Glomerular endothelial cell (primary cell): ENCODE data around the gene XIRP1. TPM values are rescaled to one million over a fixed set of nuclear protein-coding genes. Genes with fewer than 3 reads are reported as not detected.
"Not testable (repeated sequence)": the region's sequence is repeated elsewhere in the genome, so short reads cannot be mapped to it uniquely, and the experiment has no call there.

Source experiments
- DNase-seq: peaks from one replicate; pipeline ENCODE4 v3.0.0-alpha.2; 2011; ENCODE audit warnings: low read depth, low spot score; ENCODE audit errors: extremely low read depth
- total RNA-seq: library from RNA; depleted of rRNA; stranded (reverse); fragments of >200 nt; gene quantifications from 2 replicates; pipeline ENCODE4 v1.2.3, GENCODE V29; 2015

XIRP1 gene
- total RNA-seq = not detected in 2 replicates

- no peak for DNase-seq
These were observed at the start of gene XIRP1 for GRCh38 chr3:39192490-39193092. TSS of gene XIRP1 (minus strand) at chr3:39192595. CDS start at chr3:39189445, 3,150 bp downstream.

- no peak for DNase-seq
These were observed 49.2 kb upstream of the XIRP1 start for GRCh38 chr3:39241561-39241960.

GRCh38 chr3:39237027-39237426 is 44.6 kb upstream of the XIRP1 start:
- no peak for DNase-seq

- no peak for DNase-seq
These were observed 42.3 kb upstream of the XIRP1 start for GRCh38 chr3:39234651-39235050.

- DNase-seq = no peak
These were observed 40.5 kb upstream of the XIRP1 start for GRCh38 chr3:39232859-39233258.

- DNase-seq = no peak
These were observed 38.1 kb upstream of the XIRP1 start for GRCh38 chr3:39230453-39230852.

GRCh38 chr3:39228496-39228895 is 36.1 kb upstream of the XIRP1 start:
- DNase-seq = no peak

- DNase-seq = not testable (repeated sequence)
These were observed 35.2 kb upstream of the XIRP1 start for GRCh38 chr3:39227596-39227995.

- no peak for DNase-seq
These were observed 33.8 kb upstream of the XIRP1 start for GRCh38 chr3:39226106-39226741.

GRCh38 chr3:39224288-39224687 is 31.9 kb upstream of the XIRP1 start:
- no peak for DNase-seq

- DNase-seq = no peak
These were observed 30.5 kb upstream of the XIRP1 start for GRCh38 chr3:39222939-39223338.

GRCh38 chr3:39222462-39222861 is 30.1 kb upstream of the XIRP1 start:
- DNase-seq = no peak

GRCh38 chr3:39221141-39221530 is 28.7 kb upstream of the XIRP1 start:
- DNase-seq = no peak

GRCh38 chr3:39220407-39221140 is 28.2 kb upstream of the XIRP1 start:
- no peak for DNase-seq

- no peak for DNase-seq
These were observed 27.3 kb upstream of the XIRP1 start for GRCh38 chr3:39219702-39220101.

GRCh38 chr3:39216176-39216790 is 23.9 kb upstream of the XIRP1 start:
- no peak for DNase-seq

- DNase-seq = no peak
These were observed 21.2 kb upstream of the XIRP1 start for GRCh38 chr3:39213613-39214012.

- DNase-seq = no peak
These were observed 20.3 kb upstream of the XIRP1 start for GRCh38 chr3:39212665-39213064.

GRCh38 chr3:39211332-39212130 is 19.1 kb upstream of the XIRP1 start:
- DNase-seq = no peak

GRCh38 chr3:39210078-39210477 is 17.7 kb upstream of the XIRP1 start:
- DNase-seq = no peak
